ENCODE data around the gene ARHGEF25.
A peak's percentile ranks its signal among the peaks of the same experiment; 100 is the strongest.
"Not testable (repeated sequence)": the region's sequence is repeated elsewhere in the genome, so short reads cannot be mapped to it uniquely, and the experiment has no call there.

The ARHGEF25 gene

GRCh38 chr12:57632958-57633840 is 22.0 kb downstream of the ARHGEF25 start, which contains the start of gene B4GALNT1:
Gene B4GALNT1, minus strand, starts transcription at chr12:57633201. Its CDS starts 1,069 bp downstream, at chr12:57632132.
- peak in 1 of 3 donors; percentile 59 for DNase-seq (ENCODE audit: low read depth in 2 of 3, low spot score in 1 of 3)

GRCh38 chr12:57636731-57637130 is 25.5 kb downstream of the ARHGEF25 start:
- not testable (repeated sequence) for DNase-seq (ENCODE audit: low read depth in 2 of 3, low spot score in 1 of 3)

- no peak for DNase-seq (ENCODE audit: low read depth in 2 of 3, low spot score in 1 of 3)
These were observed 26.1 kb downstream of the ARHGEF25 start for GRCh38 chr12:57637364-57637763.

GRCh38 chr12:57638096-57638495 is 26.9 kb downstream of the ARHGEF25 start:
- no peak for DNase-seq (ENCODE audit: low read depth in 2 of 3, low spot score in 1 of 3)

GRCh38 chr12:57640175-57641042 is 29.2 kb downstream of the ARHGEF25 start:
- no peak for DNase-seq (ENCODE audit: low read depth in 2 of 3, low spot score in 1 of 3)

GRCh38 chr12:57641699-57642442 is 30.6 kb downstream of the ARHGEF25 start:
- no peak for DNase-seq (ENCODE audit: low read depth in 2 of 3, low spot score in 1 of 3)

GRCh38 chr12:57645990-57646658 is 34.9 kb downstream of the ARHGEF25 start:
- DNase-seq (ENCODE audit: low read depth in 2 of 3, low spot score in 1 of 3), result not testable (repeated sequence)

GRCh38 chr12:57646659-57647049 is 35.4 kb downstream of the ARHGEF25 start:
- DNase-seq (ENCODE audit: low read depth in 2 of 3, low spot score in 1 of 3), result not testable (repeated sequence)

- DNase-seq (ENCODE audit: low read depth in 2 of 3, low spot score in 1 of 3), result no peak
These were observed 42.8 kb downstream of the ARHGEF25 start for GRCh38 chr12:57654042-57654441.

GRCh38 chr12:57655541-57656240 is 44.5 kb downstream of the ARHGEF25 start:
- DNase-seq (ENCODE audit: low read depth in 2 of 3, low spot score in 1 of 3), result no peak

GRCh38 chr12:57656408-57656807 is 45.2 kb downstream of the ARHGEF25 start:
- DNase-seq (ENCODE audit: low read depth in 2 of 3, low spot score in 1 of 3), result not testable (repeated sequence)

- no peak for DNase-seq (ENCODE audit: low read depth in 2 of 3, low spot score in 1 of 3)
These were observed 46.5 kb downstream of the ARHGEF25 start for GRCh38 chr12:57657744-57658143.

GRCh38 chr12:57658890-57659289 is 47.7 kb downstream of the ARHGEF25 start:
- no peak for DNase-seq (ENCODE audit: low read depth in 2 of 3, low spot score in 1 of 3)

GRCh38 chr12:57661376-57661775 is 50.1 kb downstream of the ARHGEF25 start:
- DNase-seq (ENCODE audit: low read depth in 2 of 3, low spot score in 1 of 3), result no peak

- not testable (repeated sequence) for DNase-seq (ENCODE audit: low read depth in 2 of 3, low spot score in 1 of 3)
These were observed 54.0 kb downstream of the ARHGEF25 start for GRCh38 chr12:57665066-57665820.
